Raji (cell line): ENCODE results near the gene ENGASE.

Source experiments
- POLR2A ChIP-seq: IDR thresholded peaks from 2 replicates; pipeline ENCODE4 v1.6.1; 2011; ENCODE audit warnings: low read depth, low read length, control low read depth; ENCODE audit not compliant: insufficient read depth

The ENGASE gene

GRCh38 chr17:79124513-79125209, 50.0 kb downstream of the ENGASE start:
- TF ChIP-seq POLR2A, result no peak

- TF ChIP-seq POLR2A, result no peak
Measured at GRCh38 chr17:79125503-79125902, 50.9 kb downstream of the ENGASE start.

DNA sequence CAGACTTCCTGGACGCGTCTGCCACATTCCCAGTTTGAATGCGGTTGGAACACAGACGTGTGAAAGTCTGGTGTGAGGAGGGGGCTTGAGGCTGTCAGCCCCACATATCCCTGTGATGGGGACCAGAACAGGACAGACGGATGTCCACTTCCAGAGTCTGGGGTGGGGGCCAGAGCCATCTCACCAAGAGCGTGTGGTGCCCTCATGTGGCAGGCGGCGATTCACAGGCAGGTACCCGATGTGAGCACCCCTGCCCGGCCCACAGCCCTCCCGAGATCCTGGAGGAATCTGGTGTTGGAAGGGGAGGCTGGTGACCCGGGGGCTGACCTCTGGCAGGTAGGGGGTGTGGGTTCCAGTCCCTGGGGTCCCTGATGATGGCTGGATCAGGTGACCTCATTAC, 51.5 kb downstream of the ENGASE start:
- no peak for TF ChIP-seq POLR2A

GRCh38 chr17:79127534-79128135, 53.0 kb downstream of the ENGASE start:
- TF ChIP-seq POLR2A, result no peak

- TF ChIP-seq POLR2A, result no peak
Measured at GRCh38 chr17:79129523-79129922, 54.9 kb downstream of the ENGASE start.

DNA sequence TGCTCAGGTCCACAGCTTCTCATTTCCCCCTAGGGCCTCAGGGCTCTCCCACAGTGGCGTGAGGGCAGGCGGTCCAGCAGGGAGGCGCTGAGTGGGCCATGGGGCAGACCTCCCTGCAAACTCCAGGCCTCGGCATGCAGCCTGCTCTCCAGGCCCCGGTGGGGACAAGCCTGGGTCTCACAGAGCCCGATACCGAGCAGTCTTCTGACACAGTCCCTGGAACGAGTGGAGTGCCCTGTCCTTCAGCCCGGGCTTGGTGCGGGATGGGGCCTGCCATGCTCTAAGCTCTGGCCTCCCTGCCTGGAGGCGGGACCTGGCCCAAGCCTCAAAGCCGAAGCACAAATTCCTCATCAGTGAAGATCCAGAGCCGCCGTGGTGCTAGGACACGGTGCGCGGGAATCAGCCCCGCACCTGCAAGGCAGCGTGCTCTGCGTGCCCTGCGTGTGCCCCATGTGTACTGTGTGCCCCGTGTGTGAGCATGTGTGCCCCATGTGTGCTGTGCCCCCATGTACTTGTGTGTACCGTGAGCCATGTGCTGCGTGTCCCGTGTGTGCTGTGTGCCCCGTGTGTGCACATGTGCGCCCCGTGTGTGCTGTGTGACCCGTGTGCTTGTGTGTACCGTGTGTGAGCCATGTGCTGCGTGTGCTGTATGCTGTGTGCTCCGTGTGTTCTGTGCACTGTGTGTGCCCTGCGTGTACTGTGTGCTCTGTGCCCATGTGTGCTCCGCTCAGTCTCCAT, 56.1 kb downstream of the ENGASE start:
- no peak for TF ChIP-seq POLR2A

- TF ChIP-seq POLR2A, result no peak
Measured at GRCh38 chr17:79131274-79131635, 56.6 kb downstream of the ENGASE start.

- no peak for TF ChIP-seq POLR2A
Measured at GRCh38 chr17:79131701-79132100, 57.1 kb downstream of the ENGASE start.

DNA sequence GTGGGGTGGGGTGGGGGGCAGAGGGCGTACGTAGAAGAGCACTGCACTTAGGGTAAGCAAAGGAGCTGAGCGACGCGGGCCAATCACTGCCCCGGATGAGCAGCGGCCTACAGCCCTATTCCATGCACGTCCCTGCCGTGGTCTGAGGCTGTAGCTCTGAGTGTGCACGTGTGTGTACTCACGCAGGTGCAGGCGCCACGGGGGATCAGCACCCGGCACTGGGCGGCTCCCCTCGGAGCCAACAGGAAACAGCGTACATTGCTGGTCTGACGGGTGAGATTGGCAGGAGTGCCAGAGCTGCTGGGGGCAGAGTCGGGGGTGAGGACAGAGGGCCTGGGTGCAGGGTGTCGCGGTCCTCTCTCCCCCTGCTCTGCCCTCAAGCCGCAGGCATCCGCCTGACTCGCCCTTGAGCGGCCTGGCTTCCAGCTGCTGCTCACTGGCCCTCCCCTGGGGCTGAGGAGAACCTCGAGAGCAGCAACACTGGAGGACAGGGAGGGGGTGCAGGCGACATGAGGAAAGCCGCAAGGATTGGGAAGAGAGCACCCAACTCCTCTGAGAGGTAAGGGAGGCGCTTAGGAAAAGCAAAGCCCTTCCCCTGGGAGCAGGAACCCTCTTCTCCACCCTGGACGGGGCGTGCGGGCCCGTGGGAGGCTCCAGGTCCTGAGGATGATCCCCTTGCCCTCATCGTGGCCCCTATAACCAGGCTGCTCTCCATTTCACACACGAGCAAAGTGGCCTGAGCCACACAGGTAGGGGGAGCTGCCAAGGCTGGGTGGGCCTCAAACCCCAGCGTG, 57.8 kb downstream of the ENGASE start:
- no peak for TF ChIP-seq POLR2A

- TF ChIP-seq POLR2A, result no peak
Measured at GRCh38 chr17:79133214-79133613, 58.6 kb downstream of the ENGASE start.

- TF ChIP-seq POLR2A, result no peak
Measured at GRCh38 chr17:79133985-79134384, 59.4 kb downstream of the ENGASE start.

- no peak for TF ChIP-seq POLR2A
Measured at GRCh38 chr17:79135011-79135410, 60.4 kb downstream of the ENGASE start.

DNA sequence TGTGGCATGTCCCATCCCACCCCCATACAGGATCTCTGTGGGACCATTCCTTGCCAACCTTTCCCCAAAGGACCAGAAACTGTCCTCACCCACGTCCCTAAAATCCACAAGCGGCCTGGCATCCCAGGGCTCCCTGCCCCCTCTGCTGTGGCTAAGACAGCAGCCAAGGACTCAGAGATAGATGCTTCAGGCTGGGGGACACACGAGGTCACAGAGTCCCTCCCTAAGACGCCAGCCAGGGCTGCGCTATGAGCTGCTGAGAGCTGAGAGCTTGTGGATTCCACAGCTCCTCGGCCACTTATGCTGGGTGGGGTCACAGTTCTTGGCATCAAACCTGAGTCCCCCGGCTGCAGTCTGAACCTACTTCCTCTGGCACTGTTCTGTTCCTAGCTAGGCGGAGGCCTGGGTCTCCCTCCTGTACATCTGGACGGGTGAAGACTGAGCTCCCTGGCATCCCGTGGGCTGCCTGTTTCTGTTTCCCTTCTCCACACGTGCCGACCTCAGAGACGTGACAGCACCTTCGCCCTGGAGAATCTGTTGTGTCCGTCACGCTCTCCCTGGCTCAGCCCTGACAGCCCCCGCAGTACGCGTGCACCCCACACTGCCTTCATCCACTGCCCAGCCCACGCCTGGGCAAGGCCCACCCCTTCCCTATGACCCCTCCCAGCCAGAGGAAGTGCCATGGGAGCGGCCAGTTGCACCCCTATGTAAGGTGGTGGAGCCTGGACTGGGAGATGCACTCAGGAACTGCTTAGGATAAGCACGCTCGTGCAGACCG, 61.2 kb downstream of the ENGASE start:
- no peak for TF ChIP-seq POLR2A
